Panc1 (cell line): ENCODE results near the gene RBBP8.

Experiments
- CTCF ChIP-seq: fragments of 450-650 bp; IDR thresholded peaks from 2 replicates; pipeline ENCODE4 v1.5.1; 2017; ENCODE audit warnings: mild to moderate bottlenecking
- POLR2AphosphoS5 ChIP-seq: IDR thresholded peaks from 2 replicates; pipeline ENCODE4 v1.6.1; 2012; ENCODE audit warnings: mild to moderate bottlenecking, low read depth, low read length, moderate library complexity
- REST ChIP-seq, 2 experiments: IDR thresholded peaks; 2 replicates each; pipeline ENCODE4 v1.6.1; 2011 to 2012; ENCODE audit warnings: low read depth in 2 of 2, control low read depth in 1 of 2, low read length in 1 of 2, mild to moderate bottlenecking in 1 of 2, moderate library complexity in 1 of 2; ENCODE audit not compliant: insufficient read depth in 1 of 2
- TCF7L2 ChIP-seq: IDR thresholded peaks from 2 replicates; pipeline ENCODE4 v1.6.1; 2011; ENCODE audit warnings: mild to moderate bottlenecking, low read depth, low read length, inconsistent platforms

- no peak for TF ChIP-seq POLR2AphosphoS5
- TF ChIP-seq REST (IDR thresholded peaks at IDR 0.05; ENCODE audit: insufficient read depth in 1 of 2, low read depth in 2 of 2, low read length in 1 of 2) = no peak
- TF ChIP-seq CTCF = no peak
- TF ChIP-seq TCF7L2 = no peak
Measured at GRCh38 chr18:22975508-22975907, 42.4 kb downstream of the RBBP8 start.
